Calu3 (cell line): ENCODE data around the gene NEDD4L. TPM values are rescaled to one million over a fixed set of nuclear protein-coding genes. Genes with fewer than 3 reads are reported as not detected.
"Not testable (repeated sequence)": the region's sequence is repeated elsewhere in the genome, so short reads cannot be mapped to it uniquely, and the experiment has no call there.

Experiments used
- BruUV-seq: library from RNA; stranded (reverse); fragments of 400-500 nt; replicated peaks from 2 replicates; lab custom pipeline; 2021; lab: Mats Ljungman, UMichigan
- CTCF ChIA-PET: fragments of 300-600 bp; sonication (Branson Sonifier 250); formaldehyde crosslinking; loops from one replicate; lab custom pipeline; 2022; ENCODE audit warnings: antibody characterized with exemption; lab: Charles Lee
- DNase-seq: peaks from one replicate; pipeline ENCODE4 v3.0.0; 2022
- H3K27ac Mint-ChIP-seq: one replicate; pipeline ENCODE4 v1.8.0; 2022; ENCODE audit warnings: mixed read lengths; ENCODE audit not compliant: unreplicated experiment
- H3K27me3 Mint-ChIP-seq: one replicate; pipeline ENCODE4 v1.8.0; 2022; ENCODE audit warnings: mixed read lengths; ENCODE audit not compliant: unreplicated experiment
- H3K36me3 Mint-ChIP-seq: one replicate; pipeline ENCODE4 v1.8.0; 2022; ENCODE audit warnings: mild to moderate bottlenecking, moderate library complexity, mixed read lengths; ENCODE audit not compliant: insufficient read depth, unreplicated experiment
- H3K4me1 Mint-ChIP-seq: one replicate; pipeline ENCODE4 v1.8.0; 2022; ENCODE audit warnings: mild to moderate bottlenecking, low read depth, mixed read lengths; ENCODE audit not compliant: unreplicated experiment
- H3K4me3 Mint-ChIP-seq: one replicate; pipeline ENCODE4 v1.8.0; 2022; ENCODE audit warnings: mild to moderate bottlenecking, low read depth, moderate library complexity, mixed read lengths; ENCODE audit not compliant: unreplicated experiment
- H3K9me3 Mint-ChIP-seq: one replicate; pipeline ENCODE4 v1.8.0; 2022; ENCODE audit warnings: low read depth, mixed read lengths; ENCODE audit not compliant: unreplicated experiment
- CTCF ChIP-seq: fragments of 200-600 bp; IDR thresholded peaks from one replicate; pipeline ENCODE4 v1.8.0; 2022; ENCODE audit warnings: antibody characterized with exemption; ENCODE audit not compliant: unreplicated experiment
- intact Hi-C: fragments of 100-400 bp; cut with micrococcal nuclease; formaldehyde crosslinking; loops from one replicate; pipeline ENCODE4 v1.10.0; 2022; ENCODE audit not compliant: unreplicated experiment
- total RNA-seq: library from RNA; stranded (reverse); gene quantifications from 2 replicates; pipeline ENCODE4 v1.2.3, GENCODE V29; 2022

Gene NEDD4L
- total RNA-seq, 1 experiment from 2014 or later: 213 TPM

- peaks cover 62% of the 10 kb centered on the region for H3K4me1 Mint-ChIP-seq
- H3K9me3 Mint-ChIP-seq: no peaks in the 10 kb centered on the region
- H3K27me3 Mint-ChIP-seq: no peaks in the 10 kb centered on the region
- no peak for TF ChIP-seq CTCF
- TSS peak; percentile 25 for BruUV-seq
- CTCF ChIA-PET: interaction anchor here (0.7 to 2.0 kb wide), 10 partner anchors 9 to 385 kb away, joined by 3 to 13 read pairs (median 4); no protein-coding TSS in a partner anchor
- peak overlapping the region; percentile 63 for H3K4me3 Mint-ChIP-seq
- H3K27ac Mint-ChIP-seq: peak overlapping the region; percentile 94
- peak; percentile 36 for DNase-seq
- intact Hi-C loops: loop anchor here (5.0 kb wide), 1 partner anchor 59 kb away; no protein-coding TSS in a partner anchor
- H3K36me3 Mint-ChIP-seq: peaks cover 33% of the 10 kb centered on the region
Measured at GRCh38 chr18:58263055-58263957, 219.3 kb downstream of the NEDD4L start.

- peaks cover 41% of the 10 kb centered on the region for H3K36me3 Mint-ChIP-seq
- H3K4me1 Mint-ChIP-seq: peaks cover 70% of the 10 kb centered on the region
- no peak for TF ChIP-seq CTCF
- no TSS peak for BruUV-seq
- H3K9me3 Mint-ChIP-seq: no peaks in the 10 kb centered on the region
- no peak for DNase-seq
- intact Hi-C loops: loop anchor here (5.0 kb wide), 1 partner anchor 58 kb away; no protein-coding TSS in a partner anchor
- H3K4me3 Mint-ChIP-seq: no peak overlapping the region
- H3K27me3 Mint-ChIP-seq: no peaks in the 10 kb centered on the region
- CTCF ChIA-PET: interaction anchor here (0.7 to 1.5 kb wide), 2 partner anchors 10 to 172 kb away, joined by 4 to 6 read pairs; no protein-coding TSS in a partner anchor
- H3K27ac Mint-ChIP-seq: no peak overlapping the region
Measured at GRCh38 chr18:58264075-58264474, 220.0 kb downstream of the NEDD4L start.

GRCh38 chr18:58264840-58265239 lies 220.8 kb downstream of the NEDD4L start:
- peaks cover 49% of the 10 kb centered on the region for H3K36me3 Mint-ChIP-seq

GRCh38 chr18:58265489-58265888 lies 221.5 kb downstream of the NEDD4L start:
- DNase-seq, intact Hi-C loops, H3K9me3 Mint-ChIP-seq, H3K27me3 Mint-ChIP-seq, CTCF ChIA-PET, H3K4me3 Mint-ChIP-seq, BruUV-seq: not testable (repeated sequence)
- peaks cover 55% of the 10 kb centered on the region for H3K36me3 Mint-ChIP-seq
- H3K4me1 Mint-ChIP-seq: peaks cover 77% of the 10 kb centered on the region
- H3K27ac Mint-ChIP-seq: peak overlapping the region; percentile 86

More at GRCh38 chr18:58264840-58265239, 220.8 kb downstream of the NEDD4L start:
- H3K4me1 Mint-ChIP-seq: peaks cover 77% of the 10 kb centered on the region
- no peak overlapping the region for H3K4me3 Mint-ChIP-seq
- intact Hi-C loops: loop anchor here (5.0 kb wide), 1 partner anchor 57 kb away; no protein-coding TSS in a partner anchor
- H3K9me3 Mint-ChIP-seq: no peaks in the 10 kb centered on the region
- DNase-seq: no peak
- H3K27me3 Mint-ChIP-seq: no peaks in the 10 kb centered on the region
- TF ChIP-seq CTCF: no peak
- peak overlapping the region; percentile 86 for H3K27ac Mint-ChIP-seq
- no TSS peak for BruUV-seq
- CTCF ChIA-PET: no interaction called here
